ENCODE results near the gene HMX2.
"Not testable (repeated sequence)": the region's sequence is repeated elsewhere in the genome, so short reads cannot be mapped to it uniquely, and the experiment has no call there.

HMX2 gene

DNA sequence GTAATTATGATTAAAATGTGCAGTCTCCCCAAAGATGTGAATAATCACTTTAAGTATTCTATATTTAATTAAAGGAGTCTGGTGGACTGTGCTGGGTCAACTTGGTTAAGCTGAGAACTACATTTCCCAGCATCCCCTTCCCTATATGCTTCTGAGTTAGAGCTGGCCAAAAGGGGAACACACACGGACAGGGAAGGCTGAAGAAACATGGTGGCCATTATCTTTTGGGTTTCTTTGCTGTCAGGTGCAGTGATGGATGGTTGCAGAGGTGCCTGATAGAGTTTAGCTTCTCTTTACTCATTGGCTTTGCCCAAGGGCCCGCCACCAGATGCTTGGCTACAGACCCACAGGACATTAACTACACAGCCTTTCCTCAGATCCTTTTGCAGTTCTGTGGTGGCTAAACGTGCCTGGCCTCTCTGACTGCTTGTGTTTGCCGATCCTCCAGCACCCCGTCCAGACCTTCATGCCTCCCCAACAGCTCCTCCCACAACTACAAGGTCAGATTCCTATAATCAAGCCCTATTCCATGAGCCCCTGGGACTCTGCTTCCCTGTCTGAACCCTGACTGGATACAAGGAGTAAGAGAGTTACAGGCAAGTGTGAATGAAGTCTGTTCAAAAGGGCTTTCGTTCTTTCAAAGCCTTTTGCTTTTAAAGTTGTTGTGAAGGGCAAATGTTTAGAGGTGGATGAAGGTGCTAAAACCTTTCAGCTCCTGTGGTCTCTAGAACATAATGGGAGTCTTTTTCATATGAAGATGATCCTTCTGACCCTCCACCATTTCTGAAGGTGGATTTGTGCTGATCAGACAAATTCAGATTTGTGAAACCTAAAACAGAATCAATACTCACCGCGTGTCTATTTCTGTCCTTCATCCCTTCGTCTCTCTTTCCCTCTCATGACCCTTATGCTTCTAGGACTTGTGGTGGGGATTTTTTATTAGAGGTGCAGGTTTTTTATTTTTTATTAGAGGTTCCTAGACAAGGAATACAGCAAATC, 27.8 kb downstream of the HMX2 start:
- no peak for DNase-seq (ENCODE audit: low read depth)
- Histone ChIP-seq H3K9ac (ENCODE audit: low read length) (no peak overlapping the region), H3K36me3 (ENCODE audit: control insufficient read depth, insufficient read depth, low read length, severe bottlenecking) (peaks cover 4% of the 10 kb centered on the region), H3K4me1 (ENCODE audit: control insufficient read depth, insufficient read depth, low read length) (no peaks in the 10 kb centered on the region), H3K27me3 (replicated peaks; ENCODE audit: control insufficient read depth, insufficient read depth, low read length) (no peaks in the 10 kb centered on the region), H3K4me3 (ENCODE audit: low read length) (no peak overlapping the region), H3K9me3 (ENCODE audit: control insufficient read depth, low read length) (no peaks in the 10 kb centered on the region)

DNA sequence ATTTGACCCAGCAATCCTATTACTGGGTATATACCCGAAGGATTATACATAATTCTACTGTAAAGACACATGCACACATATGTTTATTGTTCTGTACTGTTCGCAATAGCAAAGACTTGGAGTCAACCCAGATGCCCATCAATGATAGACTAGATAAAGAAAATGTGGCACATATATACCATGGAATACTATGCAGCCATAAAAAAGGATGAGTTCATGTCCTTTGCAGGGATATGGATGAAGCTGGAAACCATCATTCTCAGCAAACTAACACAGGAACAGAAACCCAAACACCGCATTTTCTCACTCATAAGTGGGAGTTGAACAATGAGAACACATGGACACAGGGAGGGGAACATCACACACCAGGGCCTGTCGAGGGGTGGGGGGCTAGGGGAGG, 30.5 kb downstream of the HMX2 start:
- H3K27me3 ChIP-seq (replicated peaks; ENCODE audit: control insufficient read depth, insufficient read depth, low read length); H3K4me1 ChIP-seq (ENCODE audit: control insufficient read depth, insufficient read depth, low read length); H3K4me3 ChIP-seq (ENCODE audit: low read length); H3K36me3 ChIP-seq (ENCODE audit: control insufficient read depth, insufficient read depth, low read length, severe bottlenecking); H3K9me3 ChIP-seq (ENCODE audit: control insufficient read depth, low read length); DNase-seq (ENCODE audit: low read depth); H3K9ac ChIP-seq (ENCODE audit: low read length): not testable (repeated sequence)

DNA sequence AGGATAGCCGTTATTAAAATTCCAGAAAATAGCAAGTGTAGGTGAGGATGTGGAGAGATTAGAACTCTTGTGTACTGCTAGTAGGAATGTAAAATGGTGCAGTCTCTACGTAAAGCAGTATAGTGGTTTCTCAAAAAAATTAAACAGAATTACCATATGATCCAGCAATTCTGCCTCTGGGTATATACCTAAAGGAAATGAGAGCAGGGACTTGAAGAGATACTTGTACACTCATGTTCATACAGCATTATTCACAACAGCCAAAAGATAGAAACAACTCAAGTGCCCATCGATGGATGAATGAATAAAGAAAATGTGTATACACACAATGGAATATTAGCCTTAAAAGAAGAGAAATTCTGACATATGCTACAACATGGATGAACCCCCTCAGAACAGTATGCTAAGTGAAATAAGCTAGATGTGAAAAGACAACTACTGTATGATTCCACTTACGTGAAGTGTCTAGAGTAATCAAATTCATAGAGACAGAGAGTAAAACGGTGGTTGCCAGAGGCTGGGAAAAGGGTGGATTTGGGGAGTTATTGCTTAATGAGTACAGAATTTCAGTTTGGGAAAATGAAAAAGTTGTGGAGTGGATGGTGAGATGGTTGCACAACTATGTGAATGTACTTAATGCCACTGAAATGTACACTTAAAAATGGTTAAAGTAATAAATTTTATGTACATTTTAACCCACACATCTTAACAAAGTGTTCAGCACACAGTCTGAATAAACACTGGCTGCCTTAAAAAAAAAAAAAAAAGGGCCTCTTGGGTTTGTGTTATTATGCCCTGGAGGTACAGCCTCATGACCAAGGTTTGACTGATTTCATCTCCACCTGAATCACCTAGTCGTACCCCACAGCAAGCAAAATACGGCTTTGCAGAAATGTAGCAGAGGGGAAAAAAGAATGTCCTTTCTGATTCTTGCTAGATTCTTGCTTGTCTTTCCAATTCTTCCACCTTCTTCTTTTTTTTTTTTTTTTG, 32.5 kb downstream of the HMX2 start:
- DNase-seq (ENCODE audit: low read depth), result no peak
- peaks cover 4% of the 10 kb centered on the region for H3K36me3 ChIP-seq (ENCODE audit: control insufficient read depth, insufficient read depth, low read length, severe bottlenecking)
- no peak overlapping the region for H3K4me3 ChIP-seq (ENCODE audit: low read length)
- no peak overlapping the region for H3K9ac ChIP-seq (ENCODE audit: low read length)
- no peaks in the 10 kb centered on the region for H3K4me1 ChIP-seq (ENCODE audit: control insufficient read depth, insufficient read depth, low read length)
- H3K27me3 ChIP-seq (replicated peaks; ENCODE audit: control insufficient read depth, insufficient read depth, low read length), result no peaks in the 10 kb centered on the region
- H3K9me3 ChIP-seq (ENCODE audit: control insufficient read depth, low read length), result peaks cover 9% of the 10 kb centered on the region

DNA sequence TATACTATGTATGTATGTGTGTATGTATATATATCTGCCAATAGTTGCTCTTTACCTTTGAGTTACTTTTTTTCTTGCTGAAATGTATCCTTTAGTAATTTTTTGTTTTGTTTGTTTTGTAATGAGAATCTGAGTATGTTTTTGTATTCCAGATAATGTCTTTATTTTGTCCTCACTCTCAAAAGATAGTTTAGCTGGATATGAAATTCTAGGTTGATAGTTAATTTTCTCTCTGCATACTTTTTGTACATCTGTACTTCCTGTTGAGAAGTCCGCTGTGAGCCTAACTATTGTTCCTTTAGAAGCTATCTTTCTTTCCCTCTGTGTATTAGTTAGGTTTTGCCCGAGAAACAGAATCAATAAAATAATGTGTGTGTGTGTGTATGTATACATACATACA, 35.8 kb downstream of the HMX2 start:
- Histone ChIP-seq H3K4me1 (ENCODE audit: control insufficient read depth, insufficient read depth, low read length) (no peaks in the 10 kb centered on the region), H3K4me3 (ENCODE audit: low read length) (no peak overlapping the region), H3K36me3 (ENCODE audit: control insufficient read depth, insufficient read depth, low read length, severe bottlenecking) (no peaks in the 10 kb centered on the region), H3K9me3 (ENCODE audit: control insufficient read depth, low read length) (peaks cover 13% of the 10 kb centered on the region), H3K9ac (ENCODE audit: low read length) (no peak overlapping the region), H3K27me3 (replicated peaks; ENCODE audit: control insufficient read depth, insufficient read depth, low read length) (no peaks in the 10 kb centered on the region)
- no peak for DNase-seq (ENCODE audit: low read depth)

DNA sequence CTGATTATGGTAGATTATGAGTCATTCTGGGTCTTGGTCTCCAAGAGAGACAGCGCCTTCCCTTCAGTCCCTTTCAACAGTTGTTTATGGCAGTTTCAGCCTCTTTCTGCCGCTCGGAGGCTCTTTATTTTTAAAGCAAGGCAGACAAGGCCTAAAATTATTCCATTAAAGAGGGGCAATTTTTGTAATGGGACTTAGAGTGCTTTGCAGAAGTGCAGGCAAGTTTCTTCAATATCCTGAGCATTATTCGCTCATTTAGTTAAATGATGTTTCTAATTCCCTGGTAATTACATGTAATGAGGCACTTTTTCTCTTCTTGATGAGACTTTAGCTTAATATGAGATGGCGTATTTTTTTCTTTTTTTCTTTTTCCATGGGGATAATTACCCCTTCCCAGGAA, 39.8 kb downstream of the HMX2 start:
- Histone ChIP-seq H3K4me3 (ENCODE audit: low read length) (no peak overlapping the region), H3K9ac (ENCODE audit: low read length) (no peak overlapping the region), H3K4me1 (ENCODE audit: control insufficient read depth, insufficient read depth, low read length) (no peaks in the 10 kb centered on the region), H3K36me3 (ENCODE audit: control insufficient read depth, insufficient read depth, low read length, severe bottlenecking) (no peaks in the 10 kb centered on the region), H3K27me3 (replicated peaks; ENCODE audit: control insufficient read depth, insufficient read depth, low read length) (no peaks in the 10 kb centered on the region), H3K9me3 (ENCODE audit: control insufficient read depth, low read length) (peaks cover 13% of the 10 kb centered on the region)
- no peak for DNase-seq (ENCODE audit: low read depth)

DNA sequence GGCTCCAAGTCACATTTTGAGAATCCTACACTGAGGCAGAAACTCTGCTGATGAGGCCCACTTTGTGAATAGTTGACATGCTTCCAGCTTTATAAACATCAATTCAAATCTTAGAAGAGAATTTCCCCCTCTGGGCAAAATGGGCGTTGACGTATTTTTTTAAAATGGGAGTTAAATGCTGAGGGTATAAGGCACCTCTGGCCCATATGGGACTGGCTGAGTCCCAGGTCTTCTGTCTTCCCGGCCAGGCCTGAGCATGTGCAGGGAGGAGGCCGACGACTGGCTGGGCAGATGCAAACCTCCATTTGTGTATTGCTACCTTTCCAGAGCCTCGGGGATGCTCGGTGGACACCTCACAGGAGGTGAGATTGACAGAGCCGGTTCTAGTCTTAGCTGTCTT, 44.0 kb downstream of the HMX2 start:
- DNase-seq (ENCODE audit: low read depth), result no peak
- Histone ChIP-seq H3K36me3 (ENCODE audit: control insufficient read depth, insufficient read depth, low read length, severe bottlenecking) (no peaks in the 10 kb centered on the region), H3K9me3 (ENCODE audit: control insufficient read depth, low read length) (no peaks in the 10 kb centered on the region), H3K9ac (ENCODE audit: low read length) (no peak overlapping the region), H3K4me3 (ENCODE audit: low read length) (no peak overlapping the region), H3K27me3 (replicated peaks; ENCODE audit: control insufficient read depth, insufficient read depth, low read length) (no peaks in the 10 kb centered on the region), H3K4me1 (ENCODE audit: control insufficient read depth, insufficient read depth, low read length) (no peaks in the 10 kb centered on the region)

DNA sequence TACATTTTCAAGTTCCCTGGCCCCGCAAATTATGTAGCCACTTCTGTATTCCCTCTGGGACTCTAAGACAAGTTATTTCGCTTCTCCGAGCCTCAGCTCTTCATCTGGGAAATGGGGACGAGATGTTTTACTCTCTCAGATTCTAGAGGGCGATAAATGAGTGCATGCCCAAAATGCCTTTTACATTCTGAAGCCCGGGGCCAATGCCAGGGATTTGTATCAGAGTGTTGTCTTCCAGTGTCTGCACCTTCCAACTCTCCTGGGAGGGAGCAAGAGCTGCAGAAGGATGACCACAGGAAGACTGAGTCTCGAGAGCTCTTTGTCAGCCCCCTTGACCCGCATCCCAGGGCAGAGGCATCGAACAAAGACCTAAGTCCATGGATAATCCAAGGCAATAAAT, 46.1 kb downstream of the HMX2 start:
- Histone ChIP-seq H3K4me1 (ENCODE audit: control insufficient read depth, insufficient read depth, low read length) (no peaks in the 10 kb centered on the region), H3K9me3 (ENCODE audit: control insufficient read depth, low read length) (no peaks in the 10 kb centered on the region), H3K4me3 (ENCODE audit: low read length) (no peak overlapping the region), H3K9ac (ENCODE audit: low read length) (no peak overlapping the region), H3K27me3 (replicated peaks; ENCODE audit: control insufficient read depth, insufficient read depth, low read length) (no peaks in the 10 kb centered on the region), H3K36me3 (ENCODE audit: control insufficient read depth, insufficient read depth, low read length, severe bottlenecking) (no peaks in the 10 kb centered on the region)
- DNase-seq (ENCODE audit: low read depth), result no peak
